H7 (cell line): ENCODE measurements around the gene WDR1. TPM values are rescaled to one million over a fixed set of nuclear protein-coding genes. Genes with fewer than 3 reads are reported as not detected.

Experiments
- DNase-seq: peaks from one replicate; pipeline ENCODE4 v3.0.0; 2012
- H3K27me3 ChIP-seq: 2 replicates; pipeline ENCODE4 v1.6.0; 2011; ENCODE audit warnings: mild to moderate bottlenecking, low read length; ENCODE audit not compliant: control insufficient read depth, insufficient read depth
- H3K36me3 ChIP-seq: replicated peaks from 2 replicates; pipeline ENCODE4 v1.5.1; 2011; ENCODE audit warnings: low read length; ENCODE audit not compliant: control insufficient read depth, insufficient read depth
- H3K4me3 ChIP-seq: 2 replicates; pipeline ENCODE4 v1.5.1; 2011; ENCODE audit warnings: low read depth, mild to moderate bottlenecking, control low read depth, low read length, moderate library complexity; ENCODE audit not compliant: insufficient read depth
- total RNA-seq: library from RNA; depleted of rRNA; stranded (reverse); fragments of >200 nt; shearing (Covaris generic); gene quantifications from 2 replicates; pipeline ENCODE4 v1.2.3, GENCODE V29; 2014

WDR1 gene
- total RNA-seq, 1 experiment from 2014 or later, result 254 TPM

- no peak for DNase-seq
- Histone ChIP-seq H3K36me3 (peaks cover 29% of the 10 kb centered on the region), H3K27me3 (no peaks in the 10 kb centered on the region), H3K4me3 (no peak overlapping the region)
These were observed 13.9 kb downstream of the WDR1 start for GRCh38 chr4:10102474-10103332.

DNA sequence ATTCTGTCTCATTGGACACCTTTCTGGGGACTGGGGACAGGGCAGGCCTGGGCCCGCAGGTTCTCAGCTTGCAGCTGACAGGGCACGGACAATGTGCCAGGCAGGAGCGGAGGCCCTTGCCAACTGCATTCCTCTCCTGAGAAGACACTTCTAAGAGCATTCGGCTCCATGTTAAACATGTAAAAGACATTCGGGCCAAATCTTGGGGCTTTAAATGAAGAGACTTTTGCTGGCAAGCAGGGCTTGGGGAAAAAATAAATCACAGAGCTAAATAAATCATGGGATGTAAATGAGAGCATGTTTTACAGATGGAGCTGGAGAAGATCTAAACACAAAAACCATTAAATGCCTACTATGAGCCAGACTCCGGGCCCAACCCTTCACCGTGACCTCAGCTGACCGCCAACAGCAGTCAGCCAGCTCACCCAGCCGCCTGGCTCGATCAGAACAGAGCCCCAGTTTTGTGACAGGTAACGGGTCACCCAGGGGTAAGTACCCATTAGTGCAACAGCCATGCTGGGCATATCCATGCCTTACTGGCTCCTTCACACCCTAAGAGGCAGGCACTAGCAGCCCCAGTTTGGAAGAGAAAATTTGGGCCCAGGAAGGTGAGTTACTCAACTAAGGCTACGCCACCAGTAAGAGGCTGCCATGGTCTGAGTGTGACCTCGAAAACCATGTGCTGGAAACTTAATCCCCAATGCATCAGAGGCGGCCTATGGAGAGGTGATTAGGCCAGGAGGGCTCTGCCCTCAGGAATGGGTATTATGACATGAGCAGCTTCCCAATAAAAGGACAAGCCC is 14.7 kb downstream of the WDR1 start:
- no peak for DNase-seq
- Histone ChIP-seq H3K27me3 (no peaks in the 10 kb centered on the region), H3K36me3 (peaks cover 37% of the 10 kb centered on the region), H3K4me3 (no peak overlapping the region)

DNA sequence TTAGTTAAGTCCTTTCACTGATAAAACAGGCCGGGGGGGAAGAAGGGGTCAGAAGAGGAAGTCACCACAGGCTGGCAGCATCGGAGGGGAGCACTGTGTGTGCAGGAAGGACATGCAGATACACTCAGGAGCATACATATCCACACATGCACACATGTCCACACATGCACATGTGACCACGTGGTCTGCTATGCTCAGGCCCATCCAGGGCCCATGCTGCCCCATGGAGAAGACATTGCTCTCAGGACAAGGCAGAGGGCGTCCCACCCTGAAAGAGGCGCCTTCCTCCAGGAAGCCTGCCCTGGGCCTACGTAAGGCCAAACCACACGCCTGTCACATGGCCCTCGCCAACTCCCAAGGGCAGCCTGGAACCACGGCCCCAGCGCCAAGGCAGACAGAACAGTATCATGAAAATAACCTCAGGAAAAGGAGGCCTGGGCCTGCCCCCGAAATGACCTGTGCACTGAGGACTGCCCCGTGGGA is 15.8 kb downstream of the WDR1 start:
- H3K4me3 ChIP-seq, result no peak overlapping the region
- no peak for DNase-seq
- peaks cover 45% of the 10 kb centered on the region for H3K36me3 ChIP-seq
- H3K27me3 ChIP-seq, result no peaks in the 10 kb centered on the region

- Histone ChIP-seq H3K36me3 (peaks cover 50% of the 10 kb centered on the region), H3K27me3 (no peaks in the 10 kb centered on the region), H3K4me3 (no peak overlapping the region)
- no peak for DNase-seq
These were observed 16.9 kb downstream of the WDR1 start for GRCh38 chr4:10099499-10100325.

- peaks cover 56% of the 10 kb centered on the region for H3K36me3 ChIP-seq
- DNase-seq, result no peak
These were observed 17.8 kb downstream of the WDR1 start for GRCh38 chr4:10098780-10099160.

GRCh38 chr4:10097906-10098779 is 18.5 kb downstream of the WDR1 start:
- DNase-seq, result no peak
- H3K36me3 ChIP-seq, result peaks cover 59% of the 10 kb centered on the region
- H3K4me3 ChIP-seq, result no peak overlapping the region
- H3K27me3 ChIP-seq, result no peaks in the 10 kb centered on the region

More at GRCh38 chr4:10098780-10099160, 17.8 kb downstream of the WDR1 start:
- no peak overlapping the region for H3K4me3 ChIP-seq
- H3K27me3 ChIP-seq, result no peaks in the 10 kb centered on the region

DNA sequence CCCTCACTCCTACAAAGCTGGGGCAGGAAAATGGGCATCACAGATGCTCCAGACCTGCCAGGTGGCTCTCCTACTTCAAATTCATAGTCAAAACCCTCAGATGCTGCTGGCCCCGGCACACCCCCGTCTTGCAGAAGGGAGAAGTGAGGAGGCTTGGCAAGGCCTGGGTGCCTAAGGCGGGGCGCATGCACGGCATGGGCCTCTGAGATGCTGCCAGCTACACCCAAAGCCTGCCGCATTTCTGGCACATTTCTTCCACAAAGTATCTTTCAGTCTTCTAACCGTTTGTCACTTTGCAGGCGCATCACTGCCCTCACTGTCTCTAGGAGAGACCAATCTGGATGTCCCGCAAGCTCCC is 19.6 kb downstream of the WDR1 start:
- no peak for DNase-seq
- Histone ChIP-seq H3K4me3 (no peak overlapping the region), H3K27me3 (no peaks in the 10 kb centered on the region), H3K36me3 (peaks cover 59% of the 10 kb centered on the region)

DNA sequence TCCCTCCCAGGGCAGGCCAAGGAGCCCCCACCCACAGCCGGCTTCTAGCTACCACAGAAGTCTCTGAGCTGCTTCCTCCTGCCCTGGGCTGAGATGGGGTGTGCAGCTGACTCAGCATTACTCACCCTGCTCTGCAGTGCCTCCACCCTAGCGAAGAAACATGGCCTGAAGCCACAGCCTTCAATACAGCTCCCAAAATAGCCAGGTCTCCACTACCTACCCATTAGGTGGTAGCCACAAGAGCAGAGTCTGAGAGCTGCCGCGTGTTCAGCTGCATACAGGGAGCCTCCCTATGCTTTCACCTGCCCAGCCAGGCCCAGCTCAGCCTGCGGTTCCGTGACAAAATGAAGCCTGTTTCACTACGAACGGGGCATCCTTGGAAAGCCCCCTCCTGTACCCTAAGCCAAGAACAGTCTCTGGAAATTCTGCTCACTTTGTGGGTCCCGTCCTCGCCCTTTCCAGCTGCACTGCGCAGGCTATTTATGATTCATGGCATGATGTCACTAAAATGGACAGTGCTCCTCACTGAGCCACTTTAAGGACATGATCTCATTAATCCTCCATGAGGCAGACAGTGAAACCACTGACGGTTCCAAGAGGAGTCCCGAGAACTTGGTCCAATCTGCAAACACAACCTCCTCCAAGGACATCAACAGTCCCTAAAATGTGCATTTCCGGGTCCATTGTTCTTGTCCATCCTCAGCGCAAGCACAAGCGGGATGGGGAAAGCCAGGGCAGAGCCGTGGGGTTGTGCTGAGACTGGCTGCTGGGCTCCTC is 20.2 kb downstream of the WDR1 start:
- H3K4me3 ChIP-seq, result no peak overlapping the region
- no peaks in the 10 kb centered on the region for H3K27me3 ChIP-seq
- DNase-seq, result no peak
- H3K36me3 ChIP-seq, result peaks cover 63% of the 10 kb centered on the region

DNA sequence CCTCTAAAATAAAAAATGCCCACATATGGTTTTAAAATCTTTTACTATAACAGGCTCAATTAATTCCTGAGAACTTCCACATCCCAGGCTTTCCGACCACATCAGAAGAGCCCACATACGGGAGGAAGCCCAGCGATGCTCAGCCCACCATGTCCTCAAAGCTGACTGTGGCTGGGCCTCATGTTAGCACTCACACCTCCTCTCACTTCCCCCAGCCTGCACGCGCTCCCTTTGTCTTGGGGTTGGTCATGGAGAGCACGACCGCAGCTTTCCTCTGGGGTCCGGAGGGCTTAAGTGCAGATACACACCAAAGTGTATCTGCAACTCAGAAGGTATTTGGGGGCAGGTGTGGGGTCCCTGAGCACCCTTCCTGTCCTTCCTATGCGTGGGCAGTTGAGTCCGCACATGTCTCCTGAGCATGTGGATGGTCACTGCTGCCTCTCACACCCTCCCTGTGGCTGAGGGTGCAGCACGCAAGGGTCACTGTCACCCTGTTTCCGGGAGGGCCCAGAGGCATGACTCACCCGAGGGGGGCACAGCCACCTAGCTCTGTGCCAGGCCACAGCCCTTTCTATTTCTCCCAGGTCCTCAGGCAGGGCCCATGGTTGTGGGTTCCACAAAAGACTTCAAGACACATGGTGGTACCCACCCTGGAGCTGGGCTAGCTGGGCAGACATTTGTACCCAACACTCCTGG is 21.2 kb downstream of the WDR1 start:
- Histone ChIP-seq H3K27me3 (no peaks in the 10 kb centered on the region), H3K36me3 (peaks cover 71% of the 10 kb centered on the region), H3K4me3 (no peak overlapping the region)
- no peak for DNase-seq

DNA sequence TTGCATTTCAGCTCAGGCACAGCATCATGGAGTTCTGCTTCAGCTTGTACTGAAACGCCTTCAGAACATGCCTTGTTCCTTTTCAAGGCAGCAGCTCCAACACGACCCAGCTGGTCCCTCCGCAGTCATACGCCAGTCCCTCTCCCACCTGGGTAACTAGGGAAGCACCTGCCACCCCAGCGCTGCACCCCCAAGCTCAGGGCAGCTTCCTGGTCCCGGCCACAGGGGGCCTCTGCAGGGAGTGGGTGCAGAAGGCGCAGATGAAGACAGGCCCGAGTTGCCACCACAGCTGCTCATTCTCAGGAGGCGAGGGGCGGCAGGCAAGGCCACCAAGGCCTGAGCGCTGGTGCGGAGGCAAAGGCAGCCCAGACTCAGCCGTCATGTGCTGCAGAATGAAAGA is 21.8 kb downstream of the WDR1 start:
- H3K4me3 ChIP-seq, result no peak overlapping the region
- no peak for DNase-seq
- no peaks in the 10 kb centered on the region for H3K27me3 ChIP-seq
- H3K36me3 ChIP-seq, result peaks cover 73% of the 10 kb centered on the region

GRCh38 chr4:10093801-10094552 is 22.6 kb downstream of the WDR1 start:
- H3K36me3 ChIP-seq, result peaks cover 69% of the 10 kb centered on the region
- H3K27me3 ChIP-seq, result no peaks in the 10 kb centered on the region
- DNase-seq, result no peak
- no peak overlapping the region for H3K4me3 ChIP-seq

- no peak for DNase-seq
- peaks cover 69% of the 10 kb centered on the region for H3K36me3 ChIP-seq
These were observed 23.4 kb downstream of the WDR1 start for GRCh38 chr4:10093271-10093621.

More at GRCh38 chr4:10093271-10093621, 23.4 kb downstream of the WDR1 start:
- H3K27me3 ChIP-seq, result no peaks in the 10 kb centered on the region
- H3K4me3 ChIP-seq, result no peak overlapping the region
